HCT116 (cell line): ENCODE results near the gene ADAMTS19.

ENCODE experiments used
- CEBPB ChIP-seq: IDR thresholded peaks from 2 replicates; pipeline ENCODE4 v1.6.1; 2012; ENCODE audit warnings: low read depth
- CTCF ChIP-seq, 3 experiments: fragments of 200-600 bp in 1 of 3; sonication (generic) in 1 of 3; IDR thresholded peaks in 2 of 3; conservative IDR thresholded peaks in 1 of 3; 2 replicates each; pipeline ENCODE4 v1.5.1; 2012 to 2017; ENCODE audit warnings: low read depth in 2 of 3, low read length in 2 of 3, antibody characterized with exemption in 1 of 3, borderline replicate concordance in 1 of 3, control low read depth in 1 of 3, mild to moderate bottlenecking in 1 of 3, mixed read lengths in 1 of 3, mixed run types in 1 of 3, moderate library complexity in 1 of 3; ENCODE audit not compliant: insufficient read depth in 1 of 3
- EGR1 ChIP-seq: IDR thresholded peaks from 2 replicates; pipeline ENCODE4 v1.6.1; 2012; ENCODE audit warnings: low read depth
- EZH2 ChIP-seq: fragments of 200-600 bp; sonication (generic); IDR thresholded peaks from 2 replicates; pipeline ENCODE4 v1.6.1; 2017; ENCODE audit warnings: antibody characterized with exemption, mixed run types
- EZH2phosphoT487 ChIP-seq: fragments of 200-600 bp; IDR thresholded peaks from 2 replicates; pipeline ENCODE4 v1.6.1; 2018; ENCODE audit warnings: antibody characterized with exemption, borderline replicate concordance
- MAX ChIP-seq: IDR thresholded peaks from 2 replicates; pipeline ENCODE4 v1.6.1; 2012
- POLR2A ChIP-seq: IDR thresholded peaks from 2 replicates; pipeline ENCODE4 v1.7.0; 2011; ENCODE audit warnings: borderline replicate concordance; ENCODE audit not compliant: insufficient read depth, insufficient read length; ENCODE audit errors: extremely low read depth
- POLR2AphosphoS5 ChIP-seq: IDR thresholded peaks from 2 replicates; pipeline ENCODE4 v1.6.1; 2011; ENCODE audit warnings: mild to moderate bottlenecking, low read depth, low read length, moderate library complexity
- SIN3A ChIP-seq: IDR thresholded peaks from 2 replicates; pipeline ENCODE4 v1.6.1; 2012; ENCODE audit warnings: low read depth
- SP1 ChIP-seq: IDR thresholded peaks from 2 replicates; pipeline ENCODE4 v1.6.1; 2012; ENCODE audit warnings: low read depth
- TCF7L2 ChIP-seq: IDR thresholded peaks from 2 replicates; pipeline ENCODE4 v1.7.0; 2011; ENCODE audit warnings: borderline replicate concordance, inconsistent platforms; ENCODE audit not compliant: insufficient read depth, insufficient read length; ENCODE audit errors: extremely low read depth
- ZFX ChIP-seq: fragments of 450-650 bp; IDR thresholded peaks from 2 replicates; pipeline ENCODE4 v1.6.1; 2017

DNA sequence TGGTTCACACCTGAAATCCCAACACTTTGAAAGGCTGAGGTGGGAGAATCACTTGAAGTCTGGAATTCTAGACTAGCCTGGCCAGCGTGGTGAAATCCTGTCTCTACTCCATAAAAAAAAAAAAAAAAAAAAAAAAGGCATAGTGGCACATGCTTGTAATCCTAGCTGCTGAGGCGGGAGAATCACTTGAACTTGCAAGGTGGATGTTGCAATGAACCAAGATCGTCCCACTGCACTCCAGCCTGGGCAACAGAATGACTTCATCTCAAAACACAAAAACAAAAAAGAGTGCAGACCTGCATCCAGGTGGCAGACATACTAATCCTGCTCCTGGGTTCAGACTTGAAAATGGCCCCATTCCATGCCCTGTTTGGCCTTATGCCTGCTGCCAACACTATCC lies 21.8 kb upstream of the ADAMTS19 start:
- no peak for TF ChIP-seq CTCF (IDR thresholded peaks at IDR 0.05 in 2 of 3, conservative IDR thresholded peaks at IDR 0.05 in 1 of 3; ENCODE audit: borderline replicate concordance in 1 of 3, insufficient read depth in 1 of 3, low read depth in 2 of 3, low read length in 2 of 3)
- no peak for TF ChIP-seq MAX
- TF ChIP-seq POLR2AphosphoS5, result no peak
- no peak for TF ChIP-seq EZH2
- no peak for TF ChIP-seq SIN3A
- no peak for TF ChIP-seq EGR1
- no peak for TF ChIP-seq ZFX
- no peak for TF ChIP-seq POLR2A
- TF ChIP-seq CEBPB, result no peak
- no peak for TF ChIP-seq EZH2phosphoT487
- TF ChIP-seq SP1, result no peak
- no peak for TF ChIP-seq TCF7L2
